Mesenchymal stem cell (in vitro differentiated cells and primary cell): ENCODE data around the gene APEH.

Experiments
- DNase-seq: peaks from one replicate; pipeline ENCODE4 v3.0.0-alpha.2; 2013
- H2AFZ ChIP-seq: one replicate; pipeline ENCODE4 v1.6.1; 2013; ENCODE audit warnings: low read depth, mild to moderate bottlenecking, control low read depth, inconsistent platforms, low read length, moderate library complexity
- H2AK5ac ChIP-seq: 2 replicates; pipeline ENCODE4 v1.6.1; 2013; ENCODE audit warnings: low read length, moderate library complexity, mild to moderate bottlenecking, inconsistent platforms; ENCODE audit not compliant: severe bottlenecking
- H2BK120ac ChIP-seq: one replicate; pipeline ENCODE4 v1.6.1; 2013; ENCODE audit warnings: low read depth, mild to moderate bottlenecking, inconsistent platforms, low read length, moderate library complexity
- H2BK12ac ChIP-seq, 2 experiments: one replicate each; pipeline ENCODE4 v1.6.1; 2013; ENCODE audit warnings: inconsistent platforms in 2 of 2, low read length in 2 of 2, mild to moderate bottlenecking in 2 of 2, moderate library complexity in 2 of 2, control low read depth in 1 of 2
- H2BK15ac ChIP-seq: one replicate; pipeline ENCODE4 v1.6.1; 2013; ENCODE audit warnings: mild to moderate bottlenecking, low read depth, inconsistent platforms; ENCODE audit not compliant: poor library complexity, severe bottlenecking
- H2BK5ac ChIP-seq: 2 replicates; pipeline ENCODE4 v1.6.1; 2013; ENCODE audit warnings: low read depth, mild to moderate bottlenecking, low read length, control low read depth, inconsistent platforms; ENCODE audit not compliant: poor library complexity, severe bottlenecking
- H3K14ac ChIP-seq, 2 experiments: one replicate each; pipeline ENCODE4 v1.6.1; 2013; ENCODE audit warnings: inconsistent platforms in 2 of 2, low read length in 2 of 2, control low read depth in 1 of 2, mild to moderate bottlenecking in 1 of 2, moderate library complexity in 1 of 2
- H3K18ac ChIP-seq, 2 experiments: one replicate each; pipeline ENCODE4 v1.6.1; 2013; ENCODE audit warnings: inconsistent platforms in 2 of 2, low read length in 2 of 2, control low read depth in 1 of 2, low read depth in 1 of 2, mild to moderate bottlenecking in 1 of 2
- H3K23ac ChIP-seq, 2 experiments: one replicate each; pipeline ENCODE4 v1.6.1; 2013; ENCODE audit warnings: inconsistent platforms in 2 of 2, low read length in 2 of 2, mild to moderate bottlenecking in 2 of 2, moderate library complexity in 2 of 2, control low read depth in 1 of 2
- H3K27ac ChIP-seq: 2 replicates; pipeline ENCODE4 v1.5.1; 2013; ENCODE audit warnings: mild to moderate bottlenecking, moderate library complexity, low read length, control low read depth, inconsistent platforms; ENCODE audit not compliant: poor library complexity, severe bottlenecking
- H3K27me3 ChIP-seq, 2 experiments: 2 replicates each; pipeline versions ENCODE4 v1.6.1 to v1.7.0; 2013; ENCODE audit warnings: low read length in 2 of 2, mild to moderate bottlenecking in 2 of 2, moderate library complexity in 2 of 2, control low read depth in 1 of 2, inconsistent platforms in 1 of 2; ENCODE audit not compliant: control insufficient read depth in 1 of 2, insufficient read depth in 1 of 2
- H3K36me3 ChIP-seq, 2 experiments: 2 replicates each; pipeline versions ENCODE4 v1.6.1 to v1.7.0; 2013; ENCODE audit warnings: low read length in 2 of 2, control low read depth in 1 of 2, inconsistent platforms in 1 of 2, low read depth in 1 of 2, mild to moderate bottlenecking in 1 of 2; ENCODE audit not compliant: insufficient read depth in 2 of 2, control insufficient read depth in 1 of 2
- H3K4ac ChIP-seq, 2 experiments: one replicate each; pipeline ENCODE4 v1.6.1; 2013; ENCODE audit warnings: inconsistent platforms in 2 of 2, low read length in 2 of 2, mild to moderate bottlenecking in 2 of 2, moderate library complexity in 2 of 2, control low read depth in 1 of 2, low read depth in 1 of 2
- H3K4me1 ChIP-seq: 2 replicates; pipeline ENCODE4 v1.6.1; 2013; ENCODE audit warnings: low read depth, low read length, control low read depth; ENCODE audit not compliant: control insufficient read depth, insufficient read depth
- H3K4me2 ChIP-seq: 2 replicates; pipeline ENCODE4 v1.6.1; 2013; ENCODE audit warnings: low read length, mild to moderate bottlenecking, inconsistent platforms; ENCODE audit not compliant: poor library complexity, severe bottlenecking
- H3K4me3 ChIP-seq, 2 experiments: 2 replicates each; pipeline versions ENCODE4 v1.5.1 to v1.7.0; 2013; ENCODE audit warnings: low read length in 2 of 2, mild to moderate bottlenecking in 2 of 2, control low read depth in 1 of 2, low read depth in 1 of 2; ENCODE audit not compliant: insufficient read depth in 1 of 2
- H3K79me1 ChIP-seq: replicated peaks from 2 replicates; pipeline ENCODE4 v1.6.1; 2013; ENCODE audit warnings: mild to moderate bottlenecking, control low read depth, low read length, inconsistent platforms; ENCODE audit not compliant: poor library complexity, severe bottlenecking
- H3K9ac ChIP-seq: 2 replicates; pipeline ENCODE4 v1.7.0; 2013; ENCODE audit warnings: mild to moderate bottlenecking, low read length, moderate library complexity
- H3K9me3 ChIP-seq: 2 replicates; pipeline ENCODE4 v1.7.0; 2013; ENCODE audit warnings: mild to moderate bottlenecking, low read length; ENCODE audit not compliant: control insufficient read depth
- H4K8ac ChIP-seq: one replicate; pipeline ENCODE4 v1.6.1; 2013; ENCODE audit warnings: inconsistent platforms, mild to moderate bottlenecking, low read length, moderate library complexity
- H4K91ac ChIP-seq: one replicate; pipeline ENCODE4 v1.6.1; 2013; ENCODE audit warnings: mild to moderate bottlenecking, low read length, inconsistent platforms
- WGBS: methylation state at CpG from one replicate; pipeline ENCODE4 v1.1.7; 2013; ENCODE audit warnings: mixed read lengths; 5-methylcytosine and 5-hydroxymethylcytosine counted together

APEH gene

DNA sequence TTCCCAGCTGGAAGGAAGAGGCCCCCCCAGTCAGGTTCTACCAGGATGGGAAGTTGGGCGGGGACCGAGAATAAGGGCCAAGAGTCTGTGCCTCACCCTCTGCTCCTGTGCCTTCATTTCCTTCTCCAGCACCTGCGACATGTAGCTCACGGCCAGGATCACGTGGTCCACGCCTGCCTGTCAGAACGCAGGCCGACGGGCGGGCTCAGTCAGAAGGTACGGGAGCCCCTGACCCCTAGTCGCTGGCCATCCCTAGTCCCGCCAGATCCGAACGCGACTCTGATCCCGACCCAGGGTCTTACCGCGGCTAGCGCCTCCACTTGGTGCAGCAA, 49.1 kb downstream of the APEH start:
- 1% methylated on average over 20 of the region's 20 CpGs for WGBS
- H3K79me1 ChIP-seq, result peaks cover 38% of the 10 kb centered on the region
- peak overlapping the region; percentile 57 for H3K4me2 ChIP-seq
- H3K36me3 ChIP-seq, result peaks cover 61 to 71% of the 10 kb centered on the region in 2 experiments
- no peak overlapping the region for H2AFZ ChIP-seq
- H3K9ac ChIP-seq, result peak overlapping the region; percentile 98
- H3K27ac ChIP-seq, result no peak overlapping the region
- peaks cover 33% of the 10 kb centered on the region for H3K4me1 ChIP-seq
- peak; percentile 60 for DNase-seq
- peak overlapping the region; percentile 76 to 79 for H3K18ac ChIP-seq
- peak overlapping the region; percentile 76 for H4K91ac ChIP-seq
- H3K4me3 ChIP-seq, result peak overlapping the region; percentile 84 to 92
- no peaks in the 10 kb centered on the region for H3K9me3 ChIP-seq
- no peak overlapping the region for H2AK5ac ChIP-seq
- peak overlapping the region; percentile 94 for H4K8ac ChIP-seq
- H3K23ac ChIP-seq, result no peak overlapping the region
- no peak overlapping the region for H2BK15ac ChIP-seq
- H2BK120ac ChIP-seq, result peak overlapping the region; percentile 40
- H3K27me3 ChIP-seq, result no peaks in the 10 kb centered on the region
- peak overlapping the region in 1 of 2 experiments; percentile 88 for H3K14ac ChIP-seq
- no peak overlapping the region for H2BK5ac ChIP-seq
- H2BK12ac ChIP-seq, result no peak overlapping the region
- H3K4ac ChIP-seq, result peak overlapping the region; percentile 82

GRCh38 chr3:49723628-49724551, 49.7 kb downstream of the APEH start, which contains the start of gene GMPPB:
Gene GMPPB, minus strand, starts transcription at chr3:49723951. Its CDS starts 225 bp downstream, at chr3:49723726.
- H2BK5ac ChIP-seq, result no peak within 1 kb of the TSS
- peak; percentile 98 for DNase-seq
- H2BK12ac ChIP-seq, result peak within 1 kb of the TSS in 1 of 2 experiments; percentile 38
- H2BK120ac ChIP-seq, result peak within 1 kb of the TSS; percentile 59
- no peaks in the 10 kb centered on the region for H3K27me3 ChIP-seq
- peak within 1 kb of the TSS in 1 of 2 experiments; percentile 88 for H3K14ac ChIP-seq
- peak within 1 kb of the TSS; percentile 48 for H2AFZ ChIP-seq
- peaks cover 30% of the 10 kb centered on the region for H3K4me1 ChIP-seq
- H3K79me1 ChIP-seq, result peaks cover 38% of the 10 kb centered on the region
- peak within 1 kb of the TSS; percentile 84 to 92 for H3K4me3 ChIP-seq
- peak within 1 kb of the TSS in 1 of 2 experiments; percentile 29 for H3K23ac ChIP-seq
- H3K9ac ChIP-seq, result peak within 1 kb of the TSS; percentile 98
- no peak within 1 kb of the TSS for H2BK15ac ChIP-seq
- H3K9me3 ChIP-seq, result no peaks in the 10 kb centered on the region
- H4K91ac ChIP-seq, result peak within 1 kb of the TSS; percentile 88
- peak within 1 kb of the TSS; percentile 94 for H4K8ac ChIP-seq
- H2AK5ac ChIP-seq, result peak within 1 kb of the TSS; percentile 45
- peak within 1 kb of the TSS; percentile 64 for H3K27ac ChIP-seq
- 2% methylated on average over 90 of the region's 102 CpGs for WGBS
- H3K18ac ChIP-seq, result peak within 1 kb of the TSS; percentile 76 to 88
- H3K4me2 ChIP-seq, result peak within 1 kb of the TSS; percentile 84
- H3K36me3 ChIP-seq, result peaks cover 64% of the 10 kb centered on the region in 2 experiments
- peak within 1 kb of the TSS; percentile 85 to 92 for H3K4ac ChIP-seq

GRCh38 chr3:49724586-49724985, 50.4 kb downstream of the APEH start:
- Histone ChIP-seq H3K27ac (peak overlapping the region; percentile 64), H3K36me3 (peaks cover 62 to 66% of the 10 kb centered on the region in 2 experiments), H3K79me1 (peaks cover 36% of the 10 kb centered on the region), H2BK12ac (peak overlapping the region in 1 of 2 experiments; percentile 38), H2BK15ac (no peak overlapping the region), H3K9ac (peak overlapping the region; percentile 98), H3K4ac (peak overlapping the region in 1 of 2 experiments; percentile 92), H4K91ac (no peak overlapping the region), H3K4me2 (peak overlapping the region; percentile 84), H3K27me3 (no peaks in the 10 kb centered on the region), H3K23ac (peak overlapping the region in 1 of 2 experiments; percentile 29), H2BK120ac (no peak overlapping the region), H2AK5ac (peak overlapping the region; percentile 45), H3K9me3 (no peaks in the 10 kb centered on the region), H4K8ac (peak overlapping the region; percentile 71), H3K4me3 (peak overlapping the region in 1 of 2 experiments; percentile 79), H3K14ac (no peak overlapping the region), H3K4me1 (peaks cover 24% of the 10 kb centered on the region), H2AFZ (no peak overlapping the region), H3K18ac (no peak overlapping the region), H2BK5ac (no peak overlapping the region)
- 69% methylated on average over 6 of the region's 6 CpGs for WGBS
- DNase-seq, result no peak
